AG04450 (cell line): ENCODE results near the gene LTF. TPM values are rescaled to one million over a fixed set of nuclear protein-coding genes. Genes with fewer than 3 reads are reported as not detected.

Experiments used
- CTCF ChIA-PET: fragments of 300-600, 350-600 bp; formaldehyde crosslinking; extraction: SDS; loops from one replicate; lab custom pipeline; 2022; ENCODE audit warnings: antibody characterized with exemption, inconsistent platforms; lab: Charles Lee
- POLR2A ChIA-PET: fragments of 350-600 bp; formaldehyde crosslinking; extraction: SDS; loops from one replicate; lab custom pipeline; 2021; ENCODE audit warnings: antibody characterized with exemption, inconsistent platforms; lab: Yijun Ruan, JAX
- DNase-seq: peaks from one replicate; pipeline ENCODE4 v3.0.0-alpha.2; 2011; ENCODE audit warnings: low read depth, low spot score
- H3K27ac ChIP-seq: one replicate; pipeline ENCODE4 v1.5.1; 2012; ENCODE audit warnings: low read depth, low read length, control low read depth
- H3K27me3 ChIP-seq: one replicate; pipeline ENCODE4 v1.6.0; 2012; ENCODE audit warnings: low read length; ENCODE audit not compliant: control insufficient read depth, insufficient read depth
- H3K4me3 ChIP-seq: 2 replicates; pipeline ENCODE4 v1.5.1; 2011; ENCODE audit warnings: mild to moderate bottlenecking, low read depth, low read length, control low read depth
- H3K9me3 ChIP-seq: 2 replicates; pipeline ENCODE4 v1.5.1; 2012; ENCODE audit warnings: low read length; ENCODE audit not compliant: control insufficient read depth, insufficient read depth
- CTCF ChIP-seq: IDR thresholded peaks from 2 replicates; pipeline ENCODE4 v1.5.1; 2011; ENCODE audit warnings: low read depth, low read length, control low read depth, inconsistent platforms
- polyA plus RNA-seq: library from polyadenylated mRNA; depleted of rRNA; stranded (reverse); fragments of >200 nt; gene quantifications from 2 replicates; pipeline ENCODE4 v1.2.3, GENCODE V29; 2011

The LTF gene
- polyA plus RNA-seq, 1 experiment: not detected

GRCh38 chr3:46506526-46506925, 41.8 kb upstream of the LTF start:
- H3K27me3 ChIP-seq: no peaks in the 10 kb centered on the region
- H3K9me3 ChIP-seq: no peaks in the 10 kb centered on the region
- no peak for TF ChIP-seq CTCF
- H3K4me3 ChIP-seq: no peak overlapping the region
- no peak for DNase-seq
- POLR2A ChIA-PET: no interaction called here
- CTCF ChIA-PET: interaction anchor here (2.3 kb wide), 1 partner anchor 17 kb away, joined by 16 read pairs; no protein-coding TSS in a partner anchor
- no peak overlapping the region for H3K27ac ChIP-seq

GRCh38 chr3:46505953-46506352, 41.2 kb upstream of the LTF start:
- TF ChIP-seq CTCF: no peak
- no peak for DNase-seq
- Histone ChIP-seq H3K27me3 (no peaks in the 10 kb centered on the region), H3K27ac (no peak overlapping the region), H3K4me3 (no peak overlapping the region), H3K9me3 (no peaks in the 10 kb centered on the region)
- POLR2A ChIA-PET: no interaction called here
- CTCF ChIA-PET: interaction anchor here (2.3 kb wide), 1 partner anchor 17 kb away, joined by 16 read pairs; no protein-coding TSS in a partner anchor

GRCh38 chr3:46504789-46505188, 40.1 kb upstream of the LTF start:
- H3K27me3 ChIP-seq: no peaks in the 10 kb centered on the region
- no peak overlapping the region for H3K27ac ChIP-seq
- TF ChIP-seq CTCF: no peak
- H3K4me3 ChIP-seq: no peak overlapping the region
- ChIA-PET POLR2A (no interaction called here), CTCF (interaction anchor here (2.3 to 3.4 kb wide), 2 partner anchors 16 kb away, joined by 16 to 24 read pairs; no protein-coding TSS in a partner anchor)
- no peak for DNase-seq
- H3K9me3 ChIP-seq: no peaks in the 10 kb centered on the region

- TF ChIP-seq CTCF: no peak
- Histone ChIP-seq H3K27ac (no peak overlapping the region), H3K9me3 (no peaks in the 10 kb centered on the region), H3K27me3 (no peaks in the 10 kb centered on the region), H3K4me3 (no peak overlapping the region)
- no peak for DNase-seq
- ChIA-PET CTCF (interaction anchor here (0.6 to 3.4 kb wide), 2 partner anchors 14 to 48 kb away, joined by 4 to 24 read pairs; no protein-coding TSS in a partner anchor), POLR2A (interaction anchor here (0.7 to 1.5 kb wide), 2 partner anchors 13 to 14 kb away, joined by 5 to 9 read pairs; no protein-coding TSS in a partner anchor)
Observed at GRCh38 chr3:46503200-46503874, 38.6 kb upstream of the LTF start.

- Histone ChIP-seq H3K27me3 (no peaks in the 10 kb centered on the region), H3K9me3 (no peaks in the 10 kb centered on the region), H3K4me3 (no peak overlapping the region), H3K27ac (no peak overlapping the region)
- DNase-seq: no peak
- ChIA-PET CTCF (interaction anchor here (3.4 kb wide), 1 partner anchor 13 kb away, joined by 24 read pairs; no protein-coding TSS in a partner anchor), POLR2A (no interaction called here)
- no peak for TF ChIP-seq CTCF
Observed at GRCh38 chr3:46501702-46502101, 37.0 kb upstream of the LTF start.
